Activated CD8-positive, alpha-beta memory T cell treated with anti-CD3 and anti-CD28 coated beads, Interleukin-2, amount 10 ng/mL, durations not matched to agents 7 days and 5 days (primary cell): ENCODE measurements around the gene PCDH9. TPM values are rescaled to one million over a fixed set of nuclear protein-coding genes. Genes with fewer than 3 reads are reported as not detected.
"Not testable (repeated sequence)": the region's sequence is repeated elsewhere in the genome, so short reads cannot be mapped to it uniquely, and the experiment has no call there.

Experiments used
- ATAC-seq: fragments of 150-1000 bp; cut with Tn5 transposase; one replicate; pipeline ENCODE4 v1.10.0; 2021; ENCODE audit warnings: moderate library complexity
- CTCF ChIA-PET: fragments of 350-600 bp; sonication (Branson Sonifier 250); formaldehyde crosslinking; loops from one replicate; lab custom pipeline; 2021; ENCODE audit warnings: antibody characterized with exemption; lab: Charles Lee
- DNase-seq: peaks from one replicate; pipeline ENCODE4 v3.0.0-alpha.2; 2020
- H3K27ac Mint-ChIP-seq: one replicate; pipeline ENCODE4 v1.8.0; 2021; ENCODE audit warnings: mild to moderate bottlenecking, mixed read lengths
- H3K27me3 Mint-ChIP-seq: one replicate; pipeline ENCODE4 v1.8.0; 2021; ENCODE audit warnings: mixed read lengths
- H3K36me3 Mint-ChIP-seq: one replicate; pipeline ENCODE4 v1.8.0; 2021; ENCODE audit warnings: mild to moderate bottlenecking, mixed read lengths
- H3K4me1 Mint-ChIP-seq: one replicate; pipeline ENCODE4 v1.8.0; 2021; ENCODE audit warnings: mixed read lengths
- H3K4me3 Mint-ChIP-seq: one replicate; pipeline ENCODE4 v1.8.0; 2021; ENCODE audit warnings: mild to moderate bottlenecking, moderate library complexity, mixed read lengths
- H3K9me3 Mint-ChIP-seq: one replicate; pipeline ENCODE4 v1.8.0; 2022; ENCODE audit warnings: low read depth, mixed read lengths
- total RNA-seq, 2 experiments: library from RNA; stranded (reverse); gene quantifications; one replicate each; pipeline ENCODE4 v1.2.3, GENCODE V29; 2021

PCDH9 gene
- total RNA-seq, 2 experiments from 2014 or later = 0.14 to 0.15 TPM

DNA sequence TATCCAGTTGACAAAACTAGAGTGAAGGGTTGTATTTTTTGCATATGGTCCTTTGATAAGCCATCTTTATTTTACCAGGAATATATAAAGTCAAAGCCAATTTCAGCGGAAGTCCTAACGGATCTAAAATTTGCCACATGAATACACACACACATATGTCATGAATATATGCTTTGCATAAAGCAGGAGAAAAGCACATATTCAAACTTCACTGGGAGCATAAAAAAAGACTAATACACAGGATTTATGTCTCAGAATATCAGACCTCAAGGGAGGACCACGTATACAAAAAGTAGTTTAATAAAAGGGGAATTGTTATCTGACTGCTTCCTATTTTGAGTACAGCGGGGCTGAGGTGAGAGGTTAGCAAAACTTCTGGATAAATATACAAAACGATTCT lies 308.7 kb downstream of the PCDH9 start:
- CTCF ChIA-PET = no interaction called here
- Mint-ChIP-seq H3K27ac (no peak overlapping the region), H3K36me3 (no peaks in the 10 kb centered on the region), H3K4me3 (no peak overlapping the region), H3K9me3 (peaks cover 4% of the 10 kb centered on the region), H3K4me1 (no peaks in the 10 kb centered on the region), H3K27me3 (no peaks in the 10 kb centered on the region)
- ATAC-seq = no peak
- no peak for DNase-seq

DNA sequence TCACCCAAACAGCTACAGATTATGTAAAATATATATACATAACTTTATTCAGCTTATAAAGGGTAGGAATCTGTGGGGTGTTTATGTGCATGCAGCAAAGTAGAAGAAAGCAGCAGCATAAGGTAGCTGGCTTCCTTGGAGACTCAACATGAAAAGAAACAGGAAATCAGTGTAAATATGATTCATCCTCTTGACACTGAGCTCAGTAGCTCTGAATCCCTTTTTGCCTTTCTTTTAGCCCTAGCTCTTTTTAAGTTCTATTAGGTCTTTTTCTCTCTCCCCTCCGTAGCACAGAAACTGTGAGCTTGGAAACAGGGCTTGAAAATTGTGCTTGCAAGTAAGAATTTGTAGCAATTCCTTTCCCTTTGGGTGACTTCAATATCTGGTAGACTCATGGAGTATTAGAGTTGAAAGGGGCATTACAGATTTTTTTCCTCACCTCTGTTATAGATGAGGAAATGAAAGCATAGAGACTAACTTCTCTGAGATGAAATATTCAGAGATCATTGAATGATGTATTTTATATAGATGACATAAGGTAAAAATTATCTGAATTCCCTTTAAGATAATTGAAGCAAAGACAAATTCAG lies 314.4 kb downstream of the PCDH9 start:
- Mint-ChIP-seq H3K36me3 (no peaks in the 10 kb centered on the region), H3K27me3 (no peaks in the 10 kb centered on the region), H3K4me1 (no peaks in the 10 kb centered on the region), H3K27ac (no peak overlapping the region), H3K9me3 (peaks cover 4% of the 10 kb centered on the region), H3K4me3 (no peak overlapping the region)
- DNase-seq (no peak), ATAC-seq (no peak)
- CTCF ChIA-PET = no interaction called here

GRCh38 chr13:66914155-66914554 lies 316.0 kb downstream of the PCDH9 start:
- Mint-ChIP-seq H3K4me1 (no peaks in the 10 kb centered on the region), H3K27me3 (no peaks in the 10 kb centered on the region)
- no peak for ATAC-seq

DNA sequence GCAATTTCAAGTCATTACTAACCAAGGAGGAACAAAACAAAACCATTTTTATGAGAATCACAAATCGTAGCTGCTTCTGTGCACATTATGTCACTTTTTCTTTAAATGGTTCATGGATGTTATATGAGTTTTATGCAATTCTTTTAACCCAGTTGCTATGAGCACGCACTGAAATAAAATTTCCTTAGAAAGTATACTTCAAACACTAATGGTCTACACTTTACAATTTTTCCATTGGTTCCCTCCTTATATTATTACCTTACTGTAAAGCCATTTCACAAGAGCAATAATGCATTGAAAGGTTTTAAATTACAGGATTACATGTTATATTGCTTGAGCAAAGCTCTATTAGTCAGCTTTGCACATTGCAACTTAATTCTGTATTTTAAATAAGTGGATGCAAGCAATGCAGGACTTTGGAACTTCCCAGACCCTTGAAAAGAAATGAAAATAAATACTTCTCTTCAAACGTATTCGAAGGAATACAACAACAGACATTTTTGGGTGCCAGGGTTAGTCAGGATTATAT lies 318.7 kb downstream of the PCDH9 start:
- Mint-ChIP-seq H3K9me3 (no peaks in the 10 kb centered on the region), H3K27me3 (no peaks in the 10 kb centered on the region), H3K27ac (no peak overlapping the region), H3K36me3 (no peaks in the 10 kb centered on the region), H3K4me1 (no peaks in the 10 kb centered on the region), H3K4me3 (no peak overlapping the region)
- no peak for DNase-seq
- no peak for ATAC-seq
- CTCF ChIA-PET = no interaction called here

More at GRCh38 chr13:66914155-66914554, 316.0 kb downstream of the PCDH9 start:
- H3K36me3 Mint-ChIP-seq = no peaks in the 10 kb centered on the region
- no peak overlapping the region for H3K27ac Mint-ChIP-seq
- no peak for DNase-seq
- peaks cover 4% of the 10 kb centered on the region for H3K9me3 Mint-ChIP-seq
- no peak overlapping the region for H3K4me3 Mint-ChIP-seq
- CTCF ChIA-PET = no interaction called here

GRCh38 chr13:66899955-66900354 lies 330.2 kb downstream of the PCDH9 start:
- Mint-ChIP-seq H3K27me3 (no peaks in the 10 kb centered on the region), H3K4me3 (no peak overlapping the region), H3K36me3 (no peaks in the 10 kb centered on the region), H3K4me1 (no peaks in the 10 kb centered on the region), H3K27ac (no peak overlapping the region), H3K9me3 (peaks cover 4% of the 10 kb centered on the region)
- CTCF ChIA-PET = no interaction called here
- ATAC-seq = no peak
- DNase-seq = no peak

GRCh38 chr13:66896933-66897332 lies 333.2 kb downstream of the PCDH9 start:
- ATAC-seq = no peak
- H3K27ac Mint-ChIP-seq = no peak overlapping the region
- CTCF ChIA-PET = no interaction called here
- H3K4me1 Mint-ChIP-seq = no peaks in the 10 kb centered on the region
- no peaks in the 10 kb centered on the region for H3K36me3 Mint-ChIP-seq
- no peaks in the 10 kb centered on the region for H3K27me3 Mint-ChIP-seq
- no peak for DNase-seq
- peaks cover 4% of the 10 kb centered on the region for H3K9me3 Mint-ChIP-seq
- H3K4me3 Mint-ChIP-seq = no peak overlapping the region

DNA sequence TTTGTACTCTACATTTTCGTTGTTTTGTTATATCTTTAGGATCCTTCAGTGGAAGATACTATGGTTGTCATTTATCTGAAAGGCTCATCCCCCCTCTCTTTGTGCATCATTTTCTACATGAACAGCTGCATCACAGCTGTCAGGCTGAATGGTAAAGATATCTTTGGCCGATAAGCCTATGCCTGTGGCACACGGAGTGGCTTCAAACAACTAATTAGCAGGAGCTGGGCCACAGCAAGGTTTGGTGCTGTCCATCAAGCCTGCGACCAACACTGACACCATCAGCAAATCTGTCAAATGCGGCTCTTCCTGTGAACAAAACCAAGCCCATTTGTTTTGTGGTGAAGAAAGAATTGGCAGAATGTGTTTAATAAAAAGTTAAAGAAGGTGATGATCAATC lies 334.4 kb downstream of the PCDH9 start:
- no peak overlapping the region for H3K4me3 Mint-ChIP-seq
- CTCF ChIA-PET = no interaction called here
- H3K36me3 Mint-ChIP-seq = no peaks in the 10 kb centered on the region
- H3K9me3 Mint-ChIP-seq = peaks cover 4% of the 10 kb centered on the region
- H3K27ac Mint-ChIP-seq = no peak overlapping the region
- DNase-seq (no peak), ATAC-seq (no peak)
- H3K27me3 Mint-ChIP-seq = no peaks in the 10 kb centered on the region
- no peaks in the 10 kb centered on the region for H3K4me1 Mint-ChIP-seq

DNA sequence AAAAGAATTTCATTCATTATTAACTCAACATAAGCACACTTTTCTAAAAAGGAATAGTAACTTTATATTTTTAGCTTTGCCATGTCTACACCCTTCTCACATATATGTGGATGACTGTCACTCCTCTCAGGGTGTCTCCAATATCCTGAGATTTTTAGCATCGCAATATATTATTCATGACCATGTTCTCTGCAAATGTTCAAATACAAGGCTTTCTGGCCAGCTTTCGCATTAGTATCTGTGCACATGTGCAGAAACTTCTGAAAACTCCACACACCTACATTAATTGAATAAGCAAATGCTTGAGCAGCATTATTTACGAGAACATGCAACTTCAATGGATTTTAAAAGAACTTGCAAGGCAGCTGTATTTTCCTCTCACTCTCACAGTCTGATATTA lies 334.8 kb downstream of the PCDH9 start:
- no peak for DNase-seq
- Mint-ChIP-seq H3K9me3 (peaks cover 4% of the 10 kb centered on the region), H3K4me3 (no peak overlapping the region), H3K27me3 (no peaks in the 10 kb centered on the region), H3K27ac (no peak overlapping the region), H3K36me3 (no peaks in the 10 kb centered on the region), H3K4me1 (no peaks in the 10 kb centered on the region)
- CTCF ChIA-PET = no interaction called here
- no peak for ATAC-seq

DNA sequence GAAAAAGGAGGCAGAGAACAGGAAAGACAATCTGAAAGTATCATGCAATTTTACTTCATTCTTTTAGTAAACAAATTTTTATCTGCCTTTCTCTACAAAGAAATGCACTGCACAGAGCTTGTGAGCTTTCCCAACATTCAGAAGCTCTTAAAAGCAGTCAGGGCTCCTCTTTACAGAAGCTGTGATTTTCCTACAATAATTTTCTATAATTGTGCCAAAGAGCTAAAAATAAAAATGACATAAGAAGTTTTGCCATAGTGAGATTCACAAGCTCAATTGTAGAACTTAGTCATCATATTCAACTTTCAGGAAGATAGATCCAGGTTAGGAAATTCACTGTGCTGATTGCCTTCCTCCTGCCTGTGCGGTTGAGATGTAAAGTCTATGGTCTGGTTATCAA lies 341.4 kb downstream of the PCDH9 start:
- CTCF ChIA-PET = no interaction called here
- ATAC-seq (no peak), DNase-seq (no peak)
- no peaks in the 10 kb centered on the region for H3K27me3 Mint-ChIP-seq
- H3K36me3 Mint-ChIP-seq = no peaks in the 10 kb centered on the region
- H3K4me1 Mint-ChIP-seq = no peaks in the 10 kb centered on the region
- no peak overlapping the region for H3K27ac Mint-ChIP-seq
- no peak overlapping the region for H3K4me3 Mint-ChIP-seq
- H3K9me3 Mint-ChIP-seq = no peaks in the 10 kb centered on the region

GRCh38 chr13:66887088-66887487 lies 343.0 kb downstream of the PCDH9 start:
- H3K27me3 Mint-ChIP-seq = no peaks in the 10 kb centered on the region
- H3K4me3 Mint-ChIP-seq = no peak overlapping the region
- ATAC-seq (no peak), DNase-seq (no peak)
- CTCF ChIA-PET = no interaction called here
- no peaks in the 10 kb centered on the region for H3K36me3 Mint-ChIP-seq
- H3K9me3 Mint-ChIP-seq = no peaks in the 10 kb centered on the region
- H3K4me1 Mint-ChIP-seq = no peaks in the 10 kb centered on the region
- H3K27ac Mint-ChIP-seq = no peak overlapping the region

DNA sequence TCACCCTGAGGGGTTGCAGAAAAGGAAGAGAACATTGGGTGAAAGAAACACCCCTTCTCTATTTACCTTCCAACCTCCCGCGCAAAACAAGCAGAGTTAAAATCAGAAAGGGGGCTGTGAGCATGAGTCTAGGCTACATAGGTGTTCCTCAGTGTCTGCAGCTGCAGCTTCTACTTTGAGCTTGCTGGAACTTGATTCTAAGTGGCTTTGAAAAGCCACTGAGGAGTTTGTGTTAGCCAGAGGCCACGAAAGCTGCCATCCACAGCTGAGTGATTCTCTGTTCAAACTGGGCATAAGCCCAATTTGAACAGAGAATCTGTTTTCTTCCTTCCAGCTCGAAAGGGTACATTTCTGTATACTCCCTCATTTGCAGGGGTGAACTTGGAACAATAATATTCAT lies 343.9 kb downstream of the PCDH9 start:
- H3K9me3 Mint-ChIP-seq = no peaks in the 10 kb centered on the region
- CTCF ChIA-PET = no interaction called here
- no peaks in the 10 kb centered on the region for H3K36me3 Mint-ChIP-seq
- no peak for DNase-seq
- H3K27me3 Mint-ChIP-seq = no peaks in the 10 kb centered on the region
- ATAC-seq = no peak
- H3K4me1 Mint-ChIP-seq = no peaks in the 10 kb centered on the region
- no peak overlapping the region for H3K27ac Mint-ChIP-seq
- no peak overlapping the region for H3K4me3 Mint-ChIP-seq

DNA sequence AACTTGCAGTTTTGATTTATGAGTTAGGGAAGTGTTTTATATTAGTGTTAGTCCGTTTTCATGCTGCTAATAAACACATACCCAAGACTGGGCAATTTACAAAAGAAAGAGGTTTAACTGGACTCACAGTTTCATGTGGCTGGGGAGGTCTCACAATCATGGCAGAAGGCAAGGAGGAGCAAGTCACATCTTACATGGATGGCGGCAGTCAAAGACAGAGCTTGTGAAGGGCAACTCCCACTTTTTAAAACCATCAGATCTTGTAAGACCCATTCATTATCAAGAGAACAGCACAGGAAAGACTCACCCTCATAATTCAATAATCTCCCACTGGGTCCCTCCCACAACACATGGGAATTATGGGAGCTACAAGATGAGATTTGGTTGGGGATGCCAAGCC lies 349.0 kb downstream of the PCDH9 start:
- DNase-seq, H3K27me3 Mint-ChIP-seq, H3K4me3 Mint-ChIP-seq, H3K36me3 Mint-ChIP-seq, H3K9me3 Mint-ChIP-seq, CTCF ChIA-PET, ATAC-seq, H3K27ac Mint-ChIP-seq, H3K4me1 Mint-ChIP-seq: not testable (repeated sequence)

GRCh38 chr13:66879988-66880387 lies 350.1 kb downstream of the PCDH9 start:
- CTCF ChIA-PET = no interaction called here
- Mint-ChIP-seq H3K27me3 (no peaks in the 10 kb centered on the region), H3K36me3 (peaks cover 1% of the 10 kb centered on the region), H3K4me3 (no peak overlapping the region), H3K27ac (no peak overlapping the region), H3K4me1 (no peaks in the 10 kb centered on the region), H3K9me3 (peaks cover 11% of the 10 kb centered on the region)
- ATAC-seq (no peak), DNase-seq (no peak)

DNA sequence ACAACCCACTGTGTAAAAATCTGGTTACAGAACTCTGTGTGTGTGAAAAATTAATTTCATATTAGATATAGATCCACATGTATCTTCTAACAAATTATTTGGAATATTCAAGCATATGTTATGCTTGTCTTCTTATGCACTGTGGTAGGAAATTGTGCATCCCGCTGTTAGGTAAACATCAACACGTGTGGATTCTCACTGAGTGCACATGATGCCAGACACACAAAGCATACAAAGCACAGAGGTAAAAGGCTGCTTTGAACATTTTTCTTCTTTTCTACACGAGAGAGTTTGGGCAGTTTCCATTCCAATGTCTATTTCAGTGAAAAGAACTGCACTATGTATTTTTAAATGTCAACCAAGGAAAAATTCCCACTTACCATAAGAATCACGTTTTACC lies 354.9 kb downstream of the PCDH9 start:
- Mint-ChIP-seq H3K4me1 (no peaks in the 10 kb centered on the region), H3K4me3 (no peak overlapping the region), H3K27ac (no peak overlapping the region), H3K36me3 (peaks cover 1% of the 10 kb centered on the region), H3K9me3 (peaks cover 15% of the 10 kb centered on the region), H3K27me3 (no peaks in the 10 kb centered on the region)
- DNase-seq (no peak), ATAC-seq (no peak)
- CTCF ChIA-PET = no interaction called here

DNA sequence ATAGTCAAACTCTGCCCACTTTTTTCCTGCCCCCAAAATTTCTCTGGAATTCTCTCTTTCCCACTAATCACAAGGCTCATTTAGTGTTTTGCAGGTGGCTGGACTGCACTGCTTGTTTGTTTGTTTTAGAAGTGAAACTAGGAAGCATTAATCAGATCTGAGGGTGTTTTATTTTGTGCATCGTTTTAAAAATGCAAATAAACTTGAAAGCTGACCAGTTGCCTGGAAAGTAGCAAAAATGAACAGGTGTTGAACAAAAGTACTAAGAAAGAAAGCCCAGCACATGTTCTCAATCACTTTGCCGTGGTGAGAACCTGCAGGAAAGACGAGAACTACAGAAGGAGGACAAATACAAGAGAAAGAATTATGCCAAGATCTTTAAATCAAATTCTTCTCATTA lies 365.5 kb downstream of the PCDH9 start:
- Mint-ChIP-seq H3K4me3 (no peak overlapping the region), H3K36me3 (no peaks in the 10 kb centered on the region), H3K27ac (no peak overlapping the region), H3K27me3 (no peaks in the 10 kb centered on the region), H3K4me1 (no peaks in the 10 kb centered on the region), H3K9me3 (peaks cover 9% of the 10 kb centered on the region)
- DNase-seq (no peak), ATAC-seq (no peak)
- CTCF ChIA-PET = no interaction called here
